NCI-H524 treated with DMSO at 0.1 percent for 48 hours (cell line): ENCODE results near the gene HNRNPU.
"Not testable (repeated sequence)": the region's sequence is repeated elsewhere in the genome, so short reads cannot be mapped to it uniquely, and the experiment has no call there.

Experiments
- DNase-seq: peaks from one replicate; lab custom pipeline; 2025; lab: John Stamatoyannopoulos, UW

Gene HNRNPU

DNA sequence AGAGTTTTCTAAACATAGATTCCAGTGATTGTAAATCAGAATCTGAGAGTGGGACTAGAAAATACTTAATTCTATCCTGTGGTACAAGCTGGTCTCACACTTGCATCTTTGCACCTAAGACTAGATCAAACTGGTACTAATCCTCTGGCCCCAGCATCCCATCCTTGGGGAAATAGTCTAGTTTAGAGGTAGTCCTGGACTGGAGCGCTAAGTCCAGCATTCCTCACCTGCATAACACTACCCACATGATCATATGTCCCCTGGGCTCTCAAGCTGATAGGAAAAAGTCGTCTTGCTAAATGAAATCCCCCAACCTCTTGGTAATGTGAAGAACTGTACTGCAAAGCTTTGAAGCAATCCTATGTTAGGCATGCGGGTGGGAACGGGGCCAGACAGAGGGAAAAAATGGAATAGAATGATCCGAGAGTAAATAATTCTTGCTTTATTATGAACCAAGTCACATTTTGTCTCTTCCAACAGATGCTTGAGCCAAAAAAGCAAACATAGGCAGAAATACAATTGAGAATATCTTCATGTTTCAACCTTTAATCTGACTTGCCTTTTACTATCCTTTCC is 24.0 kb downstream of the HNRNPU start:
- DNase-seq = no peak

DNA sequence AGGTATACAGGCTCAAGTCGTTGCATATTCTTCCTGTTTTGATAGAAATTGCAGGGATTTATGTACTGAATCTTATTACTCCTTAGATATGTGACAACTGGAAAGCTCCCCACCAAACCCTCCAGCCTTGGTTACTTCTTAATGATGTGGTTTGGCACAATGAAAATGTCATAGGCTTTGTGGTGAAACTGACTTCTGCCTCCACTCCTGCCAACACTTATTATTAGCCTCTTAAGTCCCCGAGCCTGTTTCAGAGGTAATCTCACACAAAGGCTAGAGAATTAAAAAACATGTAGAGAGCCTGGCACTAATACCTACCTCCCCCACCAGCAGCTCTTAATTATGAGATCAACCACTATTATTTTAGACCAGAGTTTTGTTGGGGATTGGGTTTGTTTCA is 24.7 kb downstream of the HNRNPU start:
- no peak for DNase-seq

DNA sequence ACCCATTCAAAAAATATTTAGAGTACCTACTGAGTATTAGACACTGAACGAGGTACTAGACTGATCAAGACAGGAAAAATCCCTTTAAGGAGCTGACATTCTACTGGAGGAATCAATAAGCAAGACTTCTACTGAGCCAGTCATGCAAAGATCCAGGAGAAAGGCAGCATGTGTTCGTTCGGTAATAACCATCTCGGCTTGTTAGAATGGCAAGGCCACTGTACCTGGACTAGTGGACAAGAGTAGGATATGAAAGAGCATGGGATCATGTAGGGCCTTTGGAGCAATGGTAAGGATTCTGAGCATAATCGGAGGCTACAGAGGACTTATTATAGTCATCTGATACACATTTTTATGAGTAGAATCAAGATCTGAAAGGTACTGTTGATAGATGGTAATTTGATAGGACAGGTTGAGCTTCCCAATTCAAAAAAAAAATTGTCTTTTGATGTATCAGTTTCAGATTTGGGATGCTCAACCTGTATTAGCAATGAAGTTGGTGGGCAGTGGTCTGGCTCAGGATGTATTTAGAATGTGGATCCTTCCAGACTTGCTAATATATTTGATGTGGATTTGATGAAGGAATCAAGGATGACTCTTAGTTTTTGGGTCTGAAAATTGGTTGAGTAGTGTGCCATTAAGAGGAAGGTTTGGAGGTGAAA is 26.6 kb downstream of the HNRNPU start:
- DNase-seq = no peak

DNA sequence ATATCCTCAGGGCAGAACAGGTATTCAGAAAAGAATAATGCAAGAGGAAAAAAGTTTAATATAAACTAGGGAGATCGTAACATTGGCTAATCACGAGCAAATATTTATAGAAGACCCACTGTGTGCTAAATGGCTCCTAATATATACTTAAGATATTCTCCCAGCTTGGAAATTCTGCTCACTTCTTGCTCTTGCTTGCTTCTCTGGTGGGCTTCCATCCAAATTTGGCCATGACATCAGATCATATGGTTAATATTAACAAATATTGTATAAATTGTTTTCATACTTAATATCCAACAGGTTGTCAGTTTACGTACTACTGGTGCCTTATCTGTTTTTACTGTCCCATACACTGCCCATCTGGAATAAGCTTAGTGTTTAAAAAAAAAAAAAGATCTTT is 27.8 kb downstream of the HNRNPU start:
- DNase-seq = no peak

GRCh38 chr1:244836135-244836521 is 28.2 kb downstream of the HNRNPU start:
- no peak for DNase-seq

- peak; percentile 47 for DNase-seq
These were observed 28.8 kb downstream of the HNRNPU start, which contains the start of gene COX20 for GRCh38 chr1:244835276-244836134. Gene COX20 (plus strand): TSS chr1:244835658. CDS start chr1:244835715, 57 bp downstream.

DNA sequence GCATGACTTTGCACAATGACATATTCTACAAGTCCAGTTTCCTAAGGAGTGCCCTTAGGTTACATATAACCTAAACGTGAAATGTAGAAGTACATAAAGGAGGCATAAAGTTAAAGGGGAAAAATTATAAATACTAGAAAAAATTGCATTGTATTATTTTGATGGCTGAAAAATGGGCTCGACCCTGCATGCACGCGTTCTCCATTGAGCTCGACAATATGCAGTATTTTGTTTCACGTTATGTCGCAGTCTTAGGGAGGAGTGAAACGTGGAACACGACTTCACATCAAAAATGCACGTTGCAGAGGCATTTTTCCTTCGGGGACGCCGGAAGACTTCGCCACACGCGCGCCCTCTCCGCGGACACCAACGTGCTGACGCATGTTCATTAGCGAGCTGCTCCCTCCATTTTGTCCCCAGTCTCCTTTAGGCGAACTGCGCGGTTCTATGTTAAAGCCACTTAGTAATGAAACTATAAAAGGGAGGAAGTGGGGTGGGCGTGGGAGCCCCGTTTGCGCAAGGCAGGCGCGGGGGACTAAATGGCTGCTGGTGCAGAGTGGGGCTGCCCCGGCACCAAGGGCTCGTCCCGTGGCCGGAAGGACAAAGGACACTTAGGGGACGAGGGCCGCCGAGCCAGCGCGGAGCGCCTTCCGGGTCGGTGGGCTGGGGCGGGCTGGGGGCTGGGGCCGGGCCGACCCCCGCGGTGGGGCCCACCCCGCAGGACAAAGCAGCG is 29.6 kb downstream of the HNRNPU start:
- DNase-seq = peak; percentile 77

GRCh38 chr1:244833734-244834542 is 30.4 kb downstream of the HNRNPU start:
- DNase-seq = peak; percentile 39

DNA sequence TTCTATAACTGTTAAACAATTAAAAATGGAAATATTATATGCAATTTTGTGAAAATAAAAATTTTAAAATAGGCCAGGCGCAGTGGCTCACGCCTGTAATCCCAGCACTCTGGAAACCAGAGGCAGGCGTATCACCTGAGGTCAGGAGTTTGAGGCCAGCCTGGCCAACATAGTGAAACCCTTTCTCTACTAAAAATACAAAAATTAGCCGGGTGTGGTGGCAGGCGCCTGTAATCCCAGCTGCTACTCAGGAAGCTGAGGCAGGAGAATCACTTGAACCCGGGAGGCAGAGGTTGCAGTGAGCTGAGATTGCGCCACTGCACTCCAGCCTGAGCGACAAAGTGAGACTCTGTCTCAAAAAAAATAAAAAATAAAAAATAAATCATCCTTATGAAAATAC is 31.1 kb downstream of the HNRNPU start:
- not testable (repeated sequence) for DNase-seq

DNA sequence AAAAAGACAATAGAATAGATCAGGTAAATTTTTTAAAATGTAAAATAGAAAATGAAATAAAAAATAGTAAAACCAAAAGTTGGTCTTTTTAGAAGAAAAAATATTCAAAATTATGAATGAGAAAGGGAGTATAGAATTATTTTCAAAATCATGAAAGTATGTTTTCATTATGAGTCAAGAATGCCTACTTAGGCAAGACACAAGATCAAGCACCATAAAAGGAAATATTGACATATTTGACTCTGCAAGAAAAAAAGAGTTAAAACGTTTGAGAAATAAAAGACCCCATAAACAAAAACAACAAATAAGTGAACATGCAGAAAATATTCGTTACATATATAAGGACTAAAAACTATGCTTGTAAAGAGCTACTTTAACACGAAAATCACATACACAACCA is 33.7 kb downstream of the HNRNPU start:
- no peak for DNase-seq

DNA sequence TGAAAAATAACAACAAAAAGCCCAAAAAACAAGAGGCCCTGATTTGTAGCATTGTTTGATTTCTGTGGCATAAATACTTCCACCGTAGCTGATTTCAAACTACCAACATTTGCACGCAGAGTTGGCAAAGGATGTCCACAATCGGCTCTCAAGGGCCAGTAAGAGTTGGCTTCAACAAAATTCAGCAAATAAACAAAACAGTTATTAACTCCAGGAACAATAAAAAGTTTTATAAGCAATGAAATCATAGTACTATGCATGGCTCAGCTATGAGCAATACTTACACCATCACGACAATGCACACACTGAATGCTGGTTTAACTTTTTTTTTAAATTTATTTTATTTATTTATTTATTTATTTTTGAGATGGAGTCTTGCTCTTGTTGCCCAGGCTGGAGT is 37.6 kb downstream of the HNRNPU start:
- no peak for DNase-seq

DNA sequence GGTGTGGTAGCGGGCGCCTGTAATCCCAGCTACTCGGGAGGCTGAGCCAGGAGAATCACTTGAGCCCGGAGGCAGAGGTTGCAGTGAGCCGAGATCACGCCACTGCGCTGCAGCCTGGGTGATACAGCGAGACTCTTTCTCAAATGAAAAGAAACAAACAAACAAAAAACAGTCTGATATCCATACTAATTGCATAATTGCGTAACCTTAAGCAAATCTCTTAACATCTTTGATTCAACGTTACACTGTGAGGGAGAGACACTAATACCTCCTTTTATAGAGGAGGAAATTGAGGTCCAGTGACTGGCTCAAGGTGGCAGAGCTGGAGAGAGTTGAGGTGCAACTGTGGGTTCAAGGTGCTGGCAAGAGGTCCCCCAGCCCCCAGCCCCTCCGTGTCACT is 41.5 kb downstream of the HNRNPU start:
- DNase-seq = no peak

DNA sequence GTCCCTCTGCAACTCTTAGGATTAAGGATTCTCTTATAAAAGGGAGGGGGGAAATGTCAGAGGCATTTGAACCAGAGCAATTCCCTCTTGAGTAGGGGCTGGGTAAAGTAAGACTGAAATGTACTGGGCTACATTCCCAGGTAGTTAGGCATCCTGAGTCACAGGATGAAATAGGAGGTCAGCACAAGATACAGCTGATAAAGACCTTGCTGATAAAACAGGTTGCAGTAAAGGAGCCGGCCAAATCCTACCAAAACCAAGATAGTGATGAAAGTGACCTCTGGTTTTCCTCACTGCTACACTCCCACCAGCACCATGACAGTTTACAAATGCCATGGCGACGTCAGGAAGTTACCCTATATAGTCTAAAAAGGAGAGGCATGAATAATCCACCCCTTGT is 43.2 kb downstream of the HNRNPU start:
- DNase-seq = no peak

GRCh38 chr1:244820131-244820530 is 44.2 kb downstream of the HNRNPU start:
- DNase-seq = no peak

DNA sequence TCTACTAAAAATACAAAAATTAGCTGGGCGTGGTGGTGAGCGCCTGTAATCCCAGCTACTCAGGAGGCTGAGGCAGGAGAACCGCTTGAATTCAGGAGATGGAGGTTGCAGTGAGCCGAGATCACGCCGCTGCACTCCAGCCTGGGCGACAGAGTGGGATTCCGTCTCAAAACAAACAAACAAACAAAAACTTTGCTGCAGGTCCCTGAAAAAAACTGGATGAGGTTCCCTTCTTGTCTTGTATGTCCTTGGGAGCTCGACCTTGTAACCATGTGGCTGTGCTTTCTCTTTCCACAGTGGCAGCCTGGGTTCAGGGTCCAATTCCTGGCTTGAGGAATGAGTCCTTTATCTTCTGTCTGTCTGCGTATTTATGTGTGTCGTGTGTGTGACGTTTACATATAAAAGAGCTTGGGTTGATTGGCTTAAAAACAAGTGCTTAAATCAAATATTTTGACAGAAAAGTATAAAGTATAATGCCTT is 46.9 kb downstream of the HNRNPU start:
- no peak for DNase-seq

DNA sequence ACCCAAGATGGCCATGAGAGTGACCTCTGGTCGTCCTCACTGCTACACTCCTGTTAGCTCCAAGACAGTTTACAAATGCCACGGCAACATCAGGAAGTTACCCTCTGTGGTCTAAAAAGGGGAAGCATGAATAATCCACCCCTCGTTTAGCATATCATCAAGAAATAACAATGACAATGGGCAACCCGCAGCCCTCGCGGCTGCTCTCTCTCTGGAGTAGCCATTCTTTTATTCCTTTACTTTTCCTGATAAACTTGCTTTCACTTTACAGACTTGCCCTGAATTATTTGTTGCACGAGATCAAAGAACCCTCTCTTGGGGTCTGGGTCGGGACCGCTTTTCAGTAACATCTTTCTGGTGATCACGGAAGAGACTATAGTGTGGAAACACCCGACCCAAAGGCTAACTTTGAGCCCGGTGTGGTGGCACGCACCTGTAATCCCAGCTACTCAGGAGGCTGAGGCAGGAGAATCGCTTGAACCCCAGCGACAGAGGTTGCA is 48.7 kb downstream of the HNRNPU start:
- no peak for DNase-seq

DNA sequence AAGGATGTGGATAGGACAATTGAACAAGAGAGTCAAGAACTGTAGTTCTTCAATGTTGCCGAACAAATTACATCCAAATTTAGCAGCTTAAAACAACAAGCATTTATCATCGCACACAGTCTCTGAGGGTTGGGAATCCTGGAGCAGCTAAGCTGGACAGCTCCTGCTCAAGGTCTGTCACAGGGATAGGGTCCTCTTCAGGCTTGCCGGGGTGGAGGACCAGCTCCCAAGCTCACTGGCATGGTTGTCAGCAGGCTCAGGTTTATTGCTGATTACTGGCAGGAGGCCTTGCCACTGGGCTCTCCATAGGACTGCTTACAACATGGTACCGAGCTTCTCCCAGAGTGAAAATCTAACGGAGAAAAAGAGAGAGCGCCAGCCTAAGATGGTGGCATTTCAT is 51.0 kb downstream of the HNRNPU start:
- DNase-seq = no peak

DNA sequence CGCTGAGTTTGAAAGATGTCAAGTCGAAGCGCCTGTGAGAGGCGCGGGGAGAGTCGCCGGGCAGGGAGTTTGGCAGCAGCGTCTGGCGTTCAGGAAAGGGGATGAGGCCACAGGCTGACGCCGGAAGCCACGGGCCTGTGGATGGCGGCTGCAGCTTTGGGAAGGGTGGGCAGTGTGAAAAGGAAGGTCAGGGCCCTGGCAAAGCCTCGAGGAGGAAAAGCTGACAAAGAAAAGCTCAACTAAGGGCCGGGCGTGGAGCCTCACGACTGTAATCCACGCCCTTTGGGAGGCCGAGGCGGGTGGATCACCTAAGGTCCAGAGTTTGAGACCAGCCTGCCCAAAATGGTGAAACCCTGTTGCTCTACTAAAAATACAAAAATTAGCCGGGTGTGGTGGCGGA is 54.1 kb downstream of the HNRNPU start:
- no peak for DNase-seq

DNA sequence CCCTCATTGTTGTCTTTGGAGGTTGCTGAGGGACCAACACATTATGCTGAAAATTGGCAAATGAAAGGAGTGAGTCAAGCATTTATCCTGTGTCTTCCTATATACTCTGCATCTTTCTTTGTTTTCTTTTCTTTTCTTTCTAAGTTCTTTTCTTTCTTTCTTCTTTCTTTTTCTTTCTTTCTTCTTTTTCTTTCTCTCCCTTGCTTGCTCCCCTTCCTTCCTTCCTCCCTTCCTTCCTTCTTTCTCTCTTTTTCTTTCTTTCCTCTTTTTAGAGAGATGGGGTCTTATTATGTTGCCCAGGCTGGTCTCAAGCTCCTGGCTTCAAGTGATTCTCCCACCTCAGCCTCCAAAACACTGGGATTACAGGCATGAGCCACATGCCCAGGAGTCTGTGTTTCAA is 57.2 kb downstream of the HNRNPU start:
- DNase-seq = no peak

DNA sequence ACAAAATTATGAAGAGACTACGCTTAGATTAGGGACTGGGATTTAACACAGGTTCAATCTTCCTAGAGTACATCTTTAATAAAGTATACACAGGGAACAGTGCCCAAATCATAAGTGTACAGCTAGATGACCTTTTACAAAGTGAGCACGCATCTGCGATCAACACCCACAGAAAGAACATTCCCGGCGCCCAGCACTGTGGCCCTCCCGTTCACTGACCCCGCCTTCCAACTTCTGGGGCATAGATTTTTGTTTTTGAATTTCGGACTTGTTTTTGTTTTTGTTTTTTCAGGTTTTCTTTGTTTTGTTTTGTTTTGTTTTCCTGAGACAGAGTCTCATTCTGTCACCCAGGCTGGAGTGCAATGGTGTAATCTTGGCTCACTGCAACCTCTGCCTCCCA is 59.5 kb downstream of the HNRNPU start:
- no peak for DNase-seq

GRCh38 chr1:244802556-244803239 is 61.6 kb downstream of the HNRNPU start:
- DNase-seq = no peak
